Measurements from ENCODE around the gene OR2G2.

Gene OR2G2

GRCh38 chr1:247576514-247576913 lies 11.6 kb upstream of the OR2G2 start:
- TF ChIP-seq, protein P1, sequence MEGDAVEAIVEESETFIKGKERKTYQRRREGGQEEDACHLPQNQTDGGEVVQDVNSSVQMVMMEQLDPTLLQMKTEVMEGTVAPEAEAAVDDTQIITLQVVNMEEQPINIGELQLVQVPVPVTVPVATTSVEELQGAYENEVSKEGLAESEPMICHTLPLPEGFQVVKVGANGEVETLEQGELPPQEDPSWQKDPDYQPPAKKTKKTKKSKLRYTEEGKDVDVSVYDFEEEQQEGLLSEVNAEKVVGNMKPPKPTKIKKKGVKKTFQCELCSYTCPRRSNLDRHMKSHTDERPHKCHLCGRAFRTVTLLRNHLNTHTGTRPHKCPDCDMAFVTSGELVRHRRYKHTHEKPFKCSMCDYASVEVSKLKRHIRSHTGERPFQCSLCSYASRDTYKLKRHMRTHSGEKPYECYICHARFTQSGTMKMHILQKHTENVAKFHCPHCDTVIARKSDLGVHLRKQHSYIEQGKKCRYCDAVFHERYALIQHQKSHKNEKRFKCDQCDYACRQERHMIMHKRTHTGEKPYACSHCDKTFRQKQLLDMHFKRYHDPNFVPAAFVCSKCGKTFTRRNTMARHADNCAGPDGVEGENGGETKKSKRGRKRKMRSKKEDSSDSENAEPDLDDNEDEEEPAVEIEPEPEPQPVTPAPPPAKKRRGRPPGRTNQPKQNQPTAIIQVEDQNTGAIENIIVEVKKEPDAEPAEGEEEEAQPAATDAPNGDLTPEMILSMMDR (conservative IDR thresholded peaks at IDR 0.05; ENCODE audit: low read depth, low read length), result peak; percentile 44
- no peak for DNase-seq (ENCODE audit: low read depth)
- H3K4me3 ChIP-seq (ENCODE audit: low read length), result no peak overlapping the region

DNA sequence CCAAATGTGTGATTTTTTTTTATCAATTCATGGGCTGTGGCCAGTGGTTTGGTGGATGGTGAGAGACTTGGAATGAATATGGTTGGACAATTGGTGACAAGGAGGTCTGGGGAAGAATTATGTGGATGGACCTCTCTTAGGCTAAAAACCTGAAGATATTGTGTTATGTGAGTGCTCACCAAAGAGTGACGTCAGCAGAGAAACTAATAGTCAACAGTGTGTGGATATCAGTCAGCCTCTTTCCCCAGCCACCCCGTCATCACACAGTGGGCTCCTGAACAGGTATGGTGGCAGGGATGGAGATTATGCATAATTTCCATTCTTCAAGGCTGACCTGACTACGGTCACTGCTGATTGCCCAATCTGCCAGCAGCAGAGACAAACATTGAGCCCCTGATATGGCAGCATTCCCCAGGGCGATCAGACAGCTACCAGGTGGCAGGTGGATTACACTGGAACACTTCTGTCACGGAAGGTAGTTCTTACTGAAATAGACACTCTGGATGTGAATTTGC lies 9.2 kb upstream of the OR2G2 start:
- DNase-seq (ENCODE audit: low read depth), result no peak
- H3K4me3 ChIP-seq (ENCODE audit: low read length), result no peak overlapping the region
- TF ChIP-seq, protein P1 (conservative IDR thresholded peaks at IDR 0.05; ENCODE audit: low read depth, low read length), result no peak

DNA sequence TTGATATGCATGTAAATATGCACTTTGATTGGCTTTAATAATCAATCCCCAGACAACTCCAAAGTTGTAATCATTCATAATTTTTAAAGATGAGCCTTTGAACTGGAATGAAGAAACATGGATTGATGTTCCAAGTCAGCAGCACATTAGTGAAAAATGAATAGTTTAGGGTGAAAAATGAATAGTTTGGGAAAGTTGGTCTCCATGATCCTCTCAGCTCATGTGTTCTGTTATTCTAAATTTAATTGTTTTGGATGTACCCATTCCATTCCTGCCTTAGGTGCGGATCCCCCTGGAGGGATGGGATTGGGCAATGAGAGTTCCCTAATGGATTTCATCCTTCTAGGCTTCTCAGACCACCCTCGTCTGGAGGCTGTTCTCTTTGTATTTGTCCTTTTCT lies 17.1 kb downstream of the OR2G2 start, which contains the start of gene OR2G3:
Gene OR2G3, plus strand, starts transcription at position 301 of the 400 bp plus-strand sequence. Its CDS starts 0 bp downstream, at position 301.
- no peak for DNase-seq (ENCODE audit: low read depth)
- TF ChIP-seq, protein P1 (conservative IDR thresholded peaks at IDR 0.05; ENCODE audit: low read depth, low read length), result no peak
- H3K4me3 ChIP-seq (ENCODE audit: low read length), result no peak within 1 kb of the TSS

GRCh38 chr1:247613405-247613804 lies 25.2 kb downstream of the OR2G2 start:
- DNase-seq (ENCODE audit: low read depth), result no peak
- H3K4me3 ChIP-seq (ENCODE audit: low read length), result no peak overlapping the region
- TF ChIP-seq, protein P1 (conservative IDR thresholded peaks at IDR 0.05; ENCODE audit: low read depth, low read length), result no peak

DNA sequence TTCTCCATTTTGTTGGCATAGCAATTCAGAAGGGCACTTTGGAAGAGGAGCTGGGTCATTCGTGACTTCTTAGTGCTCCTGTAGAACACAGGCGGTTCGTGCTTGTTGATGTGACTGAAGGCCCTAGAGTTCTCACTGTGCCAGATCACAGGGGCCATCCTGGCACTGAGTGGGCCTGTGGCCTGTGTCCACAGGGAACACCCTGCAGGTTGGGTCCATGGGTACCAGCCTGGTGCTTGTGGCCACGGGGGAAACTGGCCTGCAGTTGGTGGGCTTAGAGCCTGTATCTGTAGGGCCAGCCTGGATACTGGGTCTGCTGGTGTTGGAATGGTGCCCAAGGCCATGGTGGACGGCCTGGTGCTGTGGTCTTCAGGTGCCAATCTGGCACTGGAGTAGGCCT lies 26.5 kb downstream of the OR2G2 start:
- TF ChIP-seq, protein P1 (conservative IDR thresholded peaks at IDR 0.05; ENCODE audit: low read depth, low read length), result no peak
- DNase-seq (ENCODE audit: low read depth), result no peak
- no peak overlapping the region for H3K4me3 ChIP-seq (ENCODE audit: low read length)

DNA sequence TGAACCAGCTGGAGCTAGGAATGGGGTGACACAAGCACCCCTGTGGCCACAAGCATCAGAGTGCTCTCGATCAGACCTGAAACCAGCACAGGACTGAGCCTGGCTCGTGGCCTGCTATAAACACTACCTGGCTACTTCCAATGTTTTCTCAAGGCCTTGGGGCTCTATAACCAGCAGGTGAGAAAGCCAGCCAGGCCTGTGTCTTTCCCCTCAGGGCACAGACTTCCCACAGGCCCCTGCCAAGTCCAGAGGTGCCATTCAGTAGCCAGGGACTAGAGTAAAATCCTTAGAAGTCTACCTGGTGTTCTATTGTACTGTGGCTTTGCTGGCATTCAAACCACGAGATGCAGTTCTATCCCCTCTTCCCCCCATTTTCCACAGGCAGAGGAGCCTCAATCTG lies 39.8 kb downstream of the OR2G2 start:
- TF ChIP-seq, protein P1 (conservative IDR thresholded peaks at IDR 0.05; ENCODE audit: low read depth, low read length), result no peak

GRCh38 chr1:247638011-247638410 lies 49.9 kb downstream of the OR2G2 start:
- H3K4me3 ChIP-seq (ENCODE audit: low read length), result no peak overlapping the region
- TF ChIP-seq, protein P1 (conservative IDR thresholded peaks at IDR 0.05; ENCODE audit: low read depth, low read length), result no peak
- no peak for DNase-seq (ENCODE audit: low read depth)

More for the DNA sequence above, 39.8 kb downstream of the OR2G2 start:
- no peak overlapping the region for H3K4me3 ChIP-seq (ENCODE audit: low read length)
- DNase-seq (ENCODE audit: low read depth), result no peak
